EL (cell line): ENCODE results near the gene RPP38.

ENCODE experiments used
- DNase-seq: peaks from one replicate; pipeline ENCODE4 v3.0.0-alpha.2; 2016

Gene RPP38

DNA sequence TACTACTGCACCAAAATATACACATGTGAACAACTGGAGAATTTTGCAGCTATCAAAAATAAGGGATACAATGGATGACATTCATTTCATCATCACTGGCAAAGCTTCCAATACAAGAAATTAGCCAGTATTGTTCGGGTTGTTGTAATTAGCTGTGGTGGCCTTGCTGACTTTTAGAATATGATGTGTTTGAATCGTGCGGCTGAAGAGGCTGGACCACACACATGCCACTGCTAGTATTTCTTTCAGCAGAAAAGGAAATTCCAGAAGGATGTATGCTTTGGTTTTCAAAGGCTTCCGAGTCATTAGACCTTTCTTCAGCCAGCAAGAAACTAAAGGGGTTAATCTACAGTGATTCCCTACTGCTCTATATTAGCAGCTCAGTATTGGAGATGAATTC, 16.6 kb downstream of the RPP38 start:
- DNase-seq, result no peak

GRCh38 chr10:15116225-15116624, 19.1 kb downstream of the RPP38 start:
- no peak for DNase-seq

GRCh38 chr10:15118615-15119014, 21.5 kb downstream of the RPP38 start:
- DNase-seq, result no peak

DNA sequence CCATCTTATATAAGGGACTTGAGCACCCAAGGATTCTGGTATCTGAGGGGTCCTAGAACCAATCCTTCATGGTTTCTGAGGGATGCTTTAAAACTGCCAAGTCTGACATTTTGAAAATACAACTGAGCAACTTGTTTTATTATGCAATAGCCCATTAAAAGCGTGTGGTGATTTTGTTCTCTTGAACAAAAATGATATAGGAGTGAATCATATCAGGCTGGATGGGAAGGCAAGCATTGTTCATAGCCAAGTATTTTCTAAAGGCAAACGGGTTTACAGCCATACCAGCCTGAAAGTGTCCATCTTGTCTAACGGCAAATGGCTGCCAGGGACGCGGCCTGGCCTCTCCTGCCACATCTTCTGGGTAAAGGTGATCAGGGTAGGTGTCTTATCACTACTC, 23.4 kb downstream of the RPP38 start:
- DNase-seq, result peak; percentile 73

GRCh38 chr10:15121707-15122106, 24.6 kb downstream of the RPP38 start:
- peak; percentile 55 for DNase-seq

DNA sequence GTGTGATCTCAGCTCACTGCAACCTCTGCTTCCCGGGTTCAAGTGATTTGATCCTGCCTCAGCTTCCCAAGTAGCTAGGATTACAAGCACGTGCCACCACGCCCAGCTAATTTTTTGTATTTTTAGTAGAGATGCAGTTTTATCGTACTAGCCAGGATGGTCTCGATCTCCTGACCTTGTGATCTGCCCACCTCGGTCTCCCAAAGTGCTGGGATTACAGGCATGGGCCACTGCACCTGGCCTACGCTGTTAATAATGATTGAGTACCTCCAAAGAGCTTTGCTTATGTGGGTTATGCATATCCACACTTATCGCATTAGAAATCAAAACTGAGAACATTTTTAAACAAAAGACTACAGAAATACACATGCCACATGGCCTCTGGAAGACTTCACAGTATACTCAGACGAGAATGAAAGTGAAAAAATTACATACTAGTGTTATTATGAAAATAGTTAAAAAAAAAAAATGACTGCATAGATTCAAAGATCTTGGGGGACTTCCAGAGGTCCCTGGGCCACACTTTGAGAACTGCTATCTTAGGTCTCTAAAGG, 25.4 kb downstream of the RPP38 start:
- no peak for DNase-seq

GRCh38 chr10:15123749-15124184, 26.6 kb downstream of the RPP38 start:
- peak; percentile 79 for DNase-seq

DNA sequence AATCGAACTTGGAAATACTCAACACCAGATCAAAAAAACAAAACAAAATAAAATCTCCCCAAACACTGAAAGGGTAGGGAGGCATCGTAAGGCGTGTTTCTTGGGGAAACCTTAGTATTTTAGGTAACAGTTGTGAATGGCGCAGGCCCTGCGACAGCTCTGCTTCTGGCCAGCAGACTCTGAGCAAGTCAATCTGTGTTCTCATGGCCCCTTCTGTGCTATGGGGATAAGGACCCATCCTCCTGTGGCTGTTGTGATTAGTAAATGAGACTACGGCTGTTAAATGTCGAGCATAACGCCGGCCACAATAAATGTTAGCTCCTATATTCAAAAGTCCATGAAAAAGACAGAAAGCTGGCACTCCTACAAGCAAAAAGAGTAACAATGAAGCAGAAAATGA, 27.0 kb downstream of the RPP38 start:
- no peak for DNase-seq

GRCh38 chr10:15124908-15125307, 27.8 kb downstream of the RPP38 start:
- DNase-seq, result no peak

GRCh38 chr10:15131330-15131729, 34.2 kb downstream of the RPP38 start:
- no peak for DNase-seq

- no peak for DNase-seq
Measured at GRCh38 chr10:15136129-15137035, 39.2 kb downstream of the RPP38 start.

- no peak for DNase-seq
Measured at GRCh38 chr10:15137036-15137359, 39.8 kb downstream of the RPP38 start.

GRCh38 chr10:15137636-15138035, 40.5 kb downstream of the RPP38 start:
- DNase-seq, result no peak

- DNase-seq, result no peak
Measured at GRCh38 chr10:15140698-15141097, 43.5 kb downstream of the RPP38 start.

DNA sequence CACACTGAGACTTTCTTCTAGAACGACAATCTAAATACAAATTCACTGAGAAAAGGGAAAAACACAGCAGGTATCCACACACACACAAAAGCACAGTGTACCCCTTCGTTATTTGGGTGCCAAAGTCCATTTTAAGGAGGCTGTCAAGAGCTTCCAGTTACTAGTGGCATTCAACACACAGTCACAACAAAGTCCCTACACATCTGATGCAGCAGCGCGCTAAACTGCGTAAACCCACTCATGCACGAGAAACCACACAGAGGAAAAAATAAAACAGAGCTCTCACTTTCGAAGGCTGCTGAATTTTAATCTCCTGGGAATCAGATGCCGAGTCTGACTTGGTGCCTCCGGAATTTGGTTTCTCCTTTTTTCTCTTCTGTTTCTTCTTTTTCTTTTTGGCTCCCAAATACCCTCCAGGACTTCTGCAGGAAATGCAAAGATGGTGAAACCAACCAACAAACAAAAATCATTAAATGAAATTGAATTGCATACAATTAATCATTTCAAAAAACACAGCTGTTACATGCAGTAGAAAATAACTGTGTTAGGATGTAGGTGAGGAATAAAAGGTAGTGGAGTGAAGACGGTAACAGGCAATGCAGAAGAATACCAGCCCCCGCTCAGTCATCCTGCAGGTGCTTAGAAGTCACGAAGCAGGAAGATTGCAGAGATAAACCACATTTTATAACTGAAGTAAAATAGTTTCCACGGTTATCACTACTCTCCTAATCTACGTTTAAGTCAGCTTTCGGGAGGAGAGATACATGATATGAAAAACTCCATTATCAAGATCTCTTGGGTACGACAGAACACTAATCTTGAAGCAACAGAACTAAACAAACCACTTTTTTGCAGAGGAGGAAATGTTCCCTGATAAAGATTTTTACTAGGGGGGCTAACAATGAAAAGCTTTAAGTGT, 44.2 kb downstream of the RPP38 start:
- DNase-seq, result no peak

GRCh38 chr10:15144788-15145187, 47.6 kb downstream of the RPP38 start:
- peak; percentile 67 for DNase-seq

GRCh38 chr10:15146366-15146765, 49.2 kb downstream of the RPP38 start:
- DNase-seq, result no peak

- DNase-seq, result no peak
Measured at GRCh38 chr10:15147594-15148392, 50.6 kb downstream of the RPP38 start.

GRCh38 chr10:15149042-15149771, 52.1 kb downstream of the RPP38 start:
- DNase-seq, result no peak

- DNase-seq, result no peak
Measured at GRCh38 chr10:15150563-15150962, 53.4 kb downstream of the RPP38 start.

DNA sequence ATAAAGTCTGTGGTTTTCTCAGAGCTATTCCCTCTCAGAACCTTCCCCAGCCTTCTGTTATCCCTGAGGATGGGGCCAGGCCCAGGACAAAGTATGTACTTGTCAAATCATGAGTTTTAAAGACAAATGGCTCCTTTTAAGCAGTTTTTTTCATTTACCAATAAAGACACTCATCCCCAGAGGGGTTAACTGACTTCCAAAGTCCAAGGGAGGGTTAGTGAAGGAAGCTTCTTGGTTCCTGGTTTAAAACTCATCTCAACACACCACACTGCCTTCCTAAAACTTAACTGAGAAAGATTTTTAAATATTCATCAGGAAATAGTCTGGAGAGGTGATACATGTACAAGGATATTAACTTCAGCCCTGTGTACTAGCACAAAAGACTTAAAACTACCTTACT, 55.4 kb downstream of the RPP38 start:
- no peak for DNase-seq
